WERI-Rb-1 (cell line): ENCODE data around the gene CRYAB.

Source experiments
- DNase-seq: peaks from one replicate; pipeline ENCODE4 v3.0.0-alpha.2; 2020
- H3K27ac ChIP-seq: fragments of 250-450 bp; sonication (Bioruptor Pico); 2 replicates; pipeline ENCODE4 v1.5.1; 2020; ENCODE audit warnings: mild to moderate bottlenecking, moderate library complexity
- H3K27me3 ChIP-seq: fragments of 250-450 bp; sonication (Bioruptor Pico); 2 replicates; pipeline ENCODE4 v1.5.1; 2021; ENCODE audit warnings: mild to moderate bottlenecking, low read depth, moderate library complexity; ENCODE audit not compliant: insufficient read depth, severe bottlenecking
- H3K36me3 ChIP-seq: fragments of 250-450 bp; sonication (Bioruptor Pico); 2 replicates; pipeline ENCODE4 v1.5.1; 2020; ENCODE audit warnings: mild to moderate bottlenecking, moderate library complexity
- H3K4me3 ChIP-seq: 2 replicates; pipeline ENCODE4 v1.5.1; 2011; ENCODE audit warnings: low read depth, mild to moderate bottlenecking, control low read depth, low read length
- H3K9me3 ChIP-seq: fragments of 250-450 bp; sonication (Bioruptor Pico); 2 replicates; pipeline ENCODE4 v1.5.1; 2021; ENCODE audit warnings: mild to moderate bottlenecking, moderate library complexity; ENCODE audit not compliant: severe bottlenecking
- CTCF ChIP-seq: IDR thresholded peaks from 2 replicates; pipeline ENCODE4 v1.5.1; 2011; ENCODE audit warnings: low read depth, mild to moderate bottlenecking, control low read depth, inconsistent platforms, low read length

CRYAB gene

GRCh38 chr11:111932611-111932950, 21.0 kb upstream of the CRYAB start:
- DNase-seq, result no peak
- H3K9me3 ChIP-seq, result no peaks in the 10 kb centered on the region
- H3K36me3 ChIP-seq, result no peaks in the 10 kb centered on the region
- no peaks in the 10 kb centered on the region for H3K27me3 ChIP-seq
- no peak for TF ChIP-seq CTCF
- H3K27ac ChIP-seq, result no peak overlapping the region
- no peak overlapping the region for H3K4me3 ChIP-seq

GRCh38 chr11:111930472-111930871, 18.9 kb upstream of the CRYAB start:
- H3K27ac ChIP-seq, result no peak overlapping the region
- TF ChIP-seq CTCF, result no peak

GRCh38 chr11:111926505-111927391, 15.2 kb upstream of the CRYAB start:
- peak overlapping the region; percentile 46 for H3K4me3 ChIP-seq
- peak overlapping the region; percentile 87 for H3K27ac ChIP-seq
- peak; percentile 96 for DNase-seq
- H3K27me3 ChIP-seq, result no peaks in the 10 kb centered on the region
- no peaks in the 10 kb centered on the region for H3K36me3 ChIP-seq
- TF ChIP-seq CTCF, result no peak
- H3K9me3 ChIP-seq, result no peaks in the 10 kb centered on the region

More at GRCh38 chr11:111930472-111930871, 18.9 kb upstream of the CRYAB start:
- H3K9me3 ChIP-seq, result no peaks in the 10 kb centered on the region
- H3K4me3 ChIP-seq, result no peak overlapping the region
- no peaks in the 10 kb centered on the region for H3K36me3 ChIP-seq
- H3K27me3 ChIP-seq, result no peaks in the 10 kb centered on the region
- no peak for DNase-seq

- H3K27me3 ChIP-seq, result no peaks in the 10 kb centered on the region
- H3K9me3 ChIP-seq, result no peaks in the 10 kb centered on the region
- H3K27ac ChIP-seq, result peak overlapping the region; percentile 87
- peak overlapping the region; percentile 40 for H3K4me3 ChIP-seq
- H3K36me3 ChIP-seq, result no peaks in the 10 kb centered on the region
- TF ChIP-seq CTCF, result no peak
- DNase-seq, result no peak
These were observed 14.4 kb upstream of the CRYAB start for GRCh38 chr11:111925953-111926352.

GRCh38 chr11:111923951-111924350, 12.4 kb upstream of the CRYAB start:
- no peaks in the 10 kb centered on the region for H3K9me3 ChIP-seq
- no peaks in the 10 kb centered on the region for H3K27me3 ChIP-seq
- no peak for DNase-seq
- H3K36me3 ChIP-seq, result no peaks in the 10 kb centered on the region
- TF ChIP-seq CTCF, result no peak
- no peak overlapping the region for H3K27ac ChIP-seq
- no peak overlapping the region for H3K4me3 ChIP-seq

- Histone ChIP-seq H3K27ac (peak overlapping the region; percentile 22; the same call in 1 of the 2 replicates), H3K27me3 (no peaks in the 10 kb centered on the region), H3K9me3 (no peaks in the 10 kb centered on the region), H3K4me3 (no peak overlapping the region), H3K36me3 (no peaks in the 10 kb centered on the region)
- no peak for DNase-seq
- TF ChIP-seq CTCF, result no peak
These were observed 11.8 kb upstream of the CRYAB start for GRCh38 chr11:111923351-111923788.
